GM21526 (cell line): ENCODE measurements around the gene HCAR3.
"Not testable (repeated sequence)": the region's sequence is repeated elsewhere in the genome, so short reads cannot be mapped to it uniquely, and the experiment has no call there.

Experiments used
- ATAC-seq: cut with Tn5 transposase; IDR thresholded peaks from one replicate; pipeline ENCODE4 v1.9.1; 2021; ENCODE audit warnings: moderate library complexity; ENCODE audit not compliant: unreplicated experiment, low FRiP score

The HCAR3 gene

GRCh38 chr12:122676781-122677180, 39.8 kb downstream of the HCAR3 start:
- ATAC-seq, result not testable (repeated sequence)

DNA sequence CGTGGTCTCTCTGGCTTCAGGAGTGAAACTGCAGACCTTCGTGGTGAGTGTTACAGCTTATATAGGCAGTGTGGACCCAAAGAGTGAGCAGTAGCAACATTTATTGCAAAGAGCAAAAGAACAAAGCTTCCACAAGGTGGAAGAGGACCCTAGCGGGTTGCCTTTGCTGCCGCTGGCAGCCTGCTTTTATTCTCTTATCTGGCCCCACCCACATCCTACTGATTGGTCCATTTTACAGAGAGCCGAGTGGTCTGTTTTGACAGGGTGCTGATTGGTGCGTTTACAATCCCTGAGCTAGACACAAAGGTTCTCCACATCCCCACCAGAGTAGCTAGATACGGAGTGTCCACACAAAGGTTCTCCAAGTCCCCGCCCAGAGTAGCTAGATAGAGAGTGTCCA, 40.6 kb downstream of the HCAR3 start:
- not testable (repeated sequence) for ATAC-seq

- no peak for ATAC-seq
Measured at GRCh38 chr12:122672515-122672914, 44.1 kb downstream of the HCAR3 start.

DNA sequence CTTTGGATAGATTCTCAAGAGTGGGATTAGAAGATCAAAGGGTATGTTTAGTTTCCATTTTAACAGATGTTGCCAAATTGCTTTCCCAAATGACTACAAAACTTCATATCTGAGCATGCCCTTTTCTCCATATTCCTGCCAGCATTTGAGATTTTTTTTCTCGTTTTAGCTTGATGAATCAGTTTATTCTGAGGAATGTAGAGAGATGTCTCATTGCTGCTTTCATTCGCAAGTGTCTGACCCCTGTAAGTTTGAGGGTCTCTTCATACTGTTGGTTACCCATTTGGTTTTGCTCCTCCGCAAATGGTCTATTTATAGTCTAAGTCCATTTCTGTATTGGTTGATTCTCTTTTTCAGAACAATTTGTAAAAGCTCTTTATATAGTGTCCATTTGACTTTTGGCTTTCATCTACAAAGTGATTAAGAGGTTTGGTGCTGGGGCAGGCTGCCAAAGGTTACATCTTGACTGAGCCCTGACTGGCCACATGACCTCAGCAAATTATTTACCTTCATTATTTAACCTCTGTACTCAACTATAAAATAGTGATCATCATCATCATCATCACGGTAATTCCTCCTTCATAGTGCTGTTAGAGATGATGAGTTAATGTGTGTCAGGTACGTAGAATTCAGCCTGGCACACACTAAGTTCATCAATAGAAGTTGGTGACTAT, 47.1 kb downstream of the HCAR3 start:
- ATAC-seq, result no peak

DNA sequence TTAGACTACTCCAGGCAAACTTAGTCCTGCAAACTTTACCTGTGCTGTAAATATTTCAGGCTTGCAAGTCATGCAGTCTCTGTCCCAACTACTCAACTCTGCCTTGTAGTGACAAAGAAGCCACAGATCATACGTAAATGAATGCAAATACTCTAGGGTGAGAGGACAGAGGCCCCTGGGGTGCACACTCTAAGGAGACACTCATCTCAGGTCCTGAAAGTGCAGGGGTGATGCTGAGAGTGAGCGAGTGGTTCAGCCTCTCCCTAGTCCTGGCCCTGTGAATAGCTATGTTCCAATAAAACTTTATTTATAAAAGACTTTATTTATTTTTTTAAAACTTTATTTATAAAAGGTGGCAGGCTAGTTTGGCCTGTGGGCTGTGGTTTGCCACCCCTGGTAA, 48.3 kb downstream of the HCAR3 start:
- ATAC-seq, result no peak

GRCh38 chr12:122665759-122666158, 50.9 kb downstream of the HCAR3 start:
- no peak for ATAC-seq

DNA sequence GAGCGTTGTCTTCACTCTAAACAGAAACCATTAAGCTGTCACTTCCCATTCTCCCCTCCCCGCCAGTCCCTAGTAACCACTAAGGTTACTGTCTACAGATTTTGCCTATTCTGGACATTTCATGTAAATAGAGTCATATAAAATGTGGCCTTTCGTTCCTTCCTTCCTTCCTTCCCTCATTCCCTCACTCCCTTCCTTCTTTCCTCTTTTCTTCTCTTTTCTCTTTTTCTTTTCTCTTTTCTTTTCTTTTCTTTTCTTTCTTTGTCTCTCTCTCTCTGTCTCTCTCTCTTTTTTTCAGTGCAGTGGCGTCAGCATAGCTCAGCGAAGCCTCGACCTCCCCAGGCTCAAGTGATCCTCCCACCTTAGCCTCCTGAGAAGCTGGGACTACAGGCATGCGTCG, 51.3 kb downstream of the HCAR3 start:
- ATAC-seq, result no peak
